HG03025 (cell line): ENCODE data around the gene CLDN14.

ENCODE experiments used
- ATAC-seq: cut with Tn5 transposase; IDR thresholded peaks from one replicate; pipeline ENCODE4 v1.9.1; 2021; ENCODE audit warnings: mild to moderate bottlenecking, moderate library complexity; ENCODE audit not compliant: unreplicated experiment, low FRiP score

Gene CLDN14

DNA sequence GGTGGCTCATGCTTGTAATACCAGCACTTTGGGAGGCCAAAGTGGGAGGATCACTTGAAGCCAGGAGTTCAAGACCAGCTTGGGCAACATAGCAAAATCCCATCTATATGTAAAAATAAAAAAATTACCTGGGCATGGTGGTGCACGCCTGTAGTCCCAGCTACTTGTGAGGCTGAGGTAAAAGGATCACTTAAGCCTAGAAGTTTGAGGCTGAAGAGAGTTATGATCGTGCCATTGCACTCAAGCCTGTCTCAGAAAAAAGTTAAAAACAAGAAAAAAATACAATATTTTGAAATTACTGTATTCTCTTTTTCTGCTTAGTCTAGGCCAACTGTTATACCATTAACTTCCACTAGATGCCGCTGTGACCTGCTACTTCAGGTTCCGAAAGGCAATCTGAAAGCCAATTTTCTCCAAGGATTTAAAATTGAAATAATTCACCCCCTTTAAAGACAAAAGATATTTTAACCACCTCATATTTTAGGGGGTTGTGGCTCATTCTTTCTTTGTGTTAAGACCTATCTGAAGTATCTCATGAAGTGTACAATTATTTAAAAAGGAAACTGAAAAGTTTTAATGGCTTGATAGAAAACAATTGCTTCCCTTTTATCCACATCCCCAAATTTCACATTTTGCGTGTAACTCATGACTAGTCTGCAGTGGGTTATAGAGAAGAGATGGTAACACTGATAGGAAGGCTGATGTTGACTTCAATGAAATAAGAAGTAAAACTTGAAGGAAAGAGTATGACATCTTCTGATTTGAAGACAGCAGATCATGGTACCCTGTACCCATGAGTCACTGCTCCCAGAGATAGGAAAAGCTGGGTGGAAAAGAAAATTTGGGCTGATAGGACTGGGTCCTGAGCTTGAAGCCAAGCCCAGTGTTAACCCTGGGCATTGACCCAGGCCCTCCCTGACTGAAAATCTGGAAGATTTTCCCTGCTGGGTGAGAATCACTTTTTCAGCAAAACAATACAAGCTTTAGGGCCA, 24.4 kb upstream of the CLDN14 start:
- no peak for ATAC-seq

DNA sequence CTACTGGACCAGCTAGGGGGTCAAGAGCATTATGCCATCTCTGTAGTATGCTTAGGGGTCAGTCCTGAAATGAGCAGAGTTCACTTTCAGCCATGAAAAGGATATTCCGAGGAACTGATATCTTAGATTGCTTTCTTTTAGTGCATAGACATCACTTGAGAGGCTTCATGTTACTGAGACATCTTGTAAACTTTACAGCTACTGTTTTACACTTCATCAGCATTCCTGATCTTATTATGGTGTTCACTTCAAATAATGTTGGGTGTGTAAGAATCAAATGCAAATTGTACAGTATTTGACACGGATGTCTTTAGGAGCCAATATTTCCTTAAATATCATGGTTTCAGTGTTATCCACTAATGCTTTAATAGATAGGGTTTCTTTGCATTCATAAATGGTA, 22.4 kb upstream of the CLDN14 start:
- ATAC-seq, result no peak

GRCh38 chr21:36501589-36501892, 21.6 kb upstream of the CLDN14 start:
- ATAC-seq, result no peak

- ATAC-seq, result no peak
Measured at GRCh38 chr21:36499578-36500471, 19.9 kb upstream of the CLDN14 start.

GRCh38 chr21:36494557-36494956, 14.6 kb upstream of the CLDN14 start:
- no peak for ATAC-seq

GRCh38 chr21:36491209-36491910, 11.4 kb upstream of the CLDN14 start:
- ATAC-seq, result no peak

GRCh38 chr21:36489776-36490165, 9.8 kb upstream of the CLDN14 start:
- no peak for ATAC-seq

DNA sequence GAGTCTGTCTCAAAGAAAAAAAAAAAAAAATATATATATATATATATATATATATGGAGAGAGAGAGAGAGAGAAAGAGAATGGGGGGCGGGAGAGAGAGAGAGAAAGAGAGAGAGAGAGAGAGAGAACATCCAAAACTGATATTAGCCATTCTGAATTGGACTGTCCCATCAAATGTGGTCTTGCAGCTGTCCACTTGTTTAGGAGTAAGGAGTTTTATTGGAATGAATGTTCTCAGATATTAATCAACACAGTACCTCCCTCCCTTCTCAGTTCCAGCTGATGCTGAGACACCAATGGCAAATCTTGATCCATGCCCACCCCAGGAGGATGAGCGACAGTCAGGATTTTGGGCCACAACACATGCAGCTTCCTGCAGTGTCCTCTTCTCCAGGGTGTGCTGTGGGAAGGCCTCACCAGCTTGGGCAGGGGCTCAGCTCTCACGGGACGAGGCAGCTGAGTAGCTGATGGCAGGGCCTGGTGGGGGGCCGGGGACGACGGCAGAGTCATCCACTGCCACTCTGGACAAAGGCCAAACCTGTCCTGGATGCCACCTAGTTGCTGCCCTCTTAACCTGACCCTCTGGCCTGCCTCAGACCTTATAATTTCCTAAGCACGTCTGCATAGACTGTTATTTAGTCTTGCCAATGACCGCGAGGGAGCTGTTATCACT, 9.3 kb upstream of the CLDN14 start:
- no peak for ATAC-seq

DNA sequence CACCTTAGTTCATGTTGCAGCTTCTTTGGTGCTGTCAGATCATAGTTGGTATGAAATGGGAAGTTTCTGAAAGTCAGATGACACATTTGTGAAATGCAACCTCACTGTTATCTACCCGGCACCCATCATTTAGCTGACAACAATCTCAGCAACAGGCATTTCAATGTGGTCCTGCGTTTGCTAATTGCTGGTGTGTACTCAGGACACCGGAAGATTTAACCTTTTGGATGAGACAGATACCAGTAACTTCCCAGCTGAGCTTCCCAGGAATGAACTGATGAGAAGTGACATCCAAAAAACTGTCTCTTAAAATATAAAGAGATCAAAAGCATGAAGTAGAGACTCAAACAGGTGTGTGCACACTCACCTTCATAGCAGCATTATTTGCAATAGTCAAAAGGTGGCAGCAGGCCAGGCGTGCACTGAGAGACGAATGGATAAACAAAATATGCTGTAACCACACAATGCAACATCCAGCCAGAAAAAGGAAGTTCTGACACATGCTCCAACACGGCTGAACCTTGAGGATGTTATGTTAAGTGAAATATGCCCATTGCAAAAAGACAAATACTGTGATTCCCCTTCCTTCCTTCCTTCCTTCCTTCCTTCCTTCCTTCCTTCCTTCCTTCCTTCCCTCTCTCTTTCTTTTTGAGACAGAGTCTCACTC, 7.9 kb upstream of the CLDN14 start:
- no peak for ATAC-seq

DNA sequence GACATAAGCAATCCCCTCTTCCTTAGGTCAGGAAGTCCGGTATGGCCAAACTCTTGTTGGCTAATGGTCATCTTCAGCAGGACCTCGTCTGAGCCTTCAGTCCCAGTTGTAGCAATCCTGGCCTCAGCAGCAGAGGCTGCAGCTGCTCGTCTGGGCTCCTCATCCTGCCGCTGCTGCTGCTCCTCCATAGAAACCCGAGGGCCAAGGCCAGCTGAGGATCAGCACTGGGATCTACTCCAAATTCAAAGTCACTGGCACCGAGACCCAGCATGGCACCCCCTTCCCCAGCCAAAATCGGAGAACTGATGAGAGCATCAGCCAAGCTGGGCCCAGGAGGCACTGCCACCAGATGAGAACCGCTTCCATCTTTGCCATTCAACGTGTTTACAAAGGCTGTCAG, 6.3 kb upstream of the CLDN14 start:
- ATAC-seq, result no peak

GRCh38 chr21:36485476-36485875, 5.6 kb upstream of the CLDN14 start:
- no peak for ATAC-seq

DNA sequence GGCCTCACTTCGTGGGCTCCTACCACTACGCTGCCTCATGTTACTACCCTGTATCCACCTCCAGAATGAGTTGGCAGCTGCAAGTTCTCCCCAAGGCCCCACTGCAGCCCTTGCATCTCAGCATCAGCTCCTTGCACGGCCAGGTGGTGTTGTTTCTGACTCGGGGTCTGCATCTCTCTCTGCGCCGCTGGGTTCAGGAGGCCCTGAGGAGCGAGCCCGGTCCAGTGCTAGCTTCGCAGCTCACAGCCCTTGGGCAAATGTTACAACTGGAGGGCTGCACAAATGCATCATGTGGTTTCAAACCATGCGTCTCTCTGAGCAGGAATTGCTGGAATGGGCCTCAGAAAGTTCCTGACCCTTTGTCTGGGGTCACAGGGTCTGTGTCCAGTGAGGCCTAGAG, 3.2 kb upstream of the CLDN14 start:
- no peak for ATAC-seq

GRCh38 chr21:36482673-36483072, 2.8 kb upstream of the CLDN14 start:
- ATAC-seq, result no peak

- no peak for ATAC-seq
Measured at GRCh38 chr21:36482181-36482580, 2.3 kb upstream of the CLDN14 start.

DNA sequence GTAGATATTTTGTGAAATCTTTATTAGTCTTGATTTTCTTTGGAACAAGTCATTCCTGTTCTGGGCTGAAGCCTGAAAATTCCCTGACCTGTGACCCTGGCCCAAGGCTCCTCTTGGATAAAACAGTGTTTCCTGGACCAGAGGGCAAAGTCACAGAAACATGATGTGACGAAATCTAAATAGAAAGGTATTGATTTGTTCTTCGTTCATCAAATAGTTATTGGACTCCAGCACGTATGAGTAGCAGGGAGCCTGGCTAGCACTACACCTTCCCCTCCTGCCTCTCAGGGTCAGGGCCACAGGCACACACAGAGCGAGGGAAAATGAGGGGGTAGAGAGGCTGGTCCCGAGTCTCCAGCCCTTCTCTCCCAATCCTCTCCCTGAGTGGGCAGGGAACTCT, 1.7 kb upstream of the CLDN14 start:
- ATAC-seq, result no peak

GRCh38 chr21:36480618-36481017, 696 bp upstream of the CLDN14 start:
- ATAC-seq, result no peak

GRCh38 chr21:36478941-36479340, 981 bp downstream of the CLDN14 start:
- no peak for ATAC-seq

DNA sequence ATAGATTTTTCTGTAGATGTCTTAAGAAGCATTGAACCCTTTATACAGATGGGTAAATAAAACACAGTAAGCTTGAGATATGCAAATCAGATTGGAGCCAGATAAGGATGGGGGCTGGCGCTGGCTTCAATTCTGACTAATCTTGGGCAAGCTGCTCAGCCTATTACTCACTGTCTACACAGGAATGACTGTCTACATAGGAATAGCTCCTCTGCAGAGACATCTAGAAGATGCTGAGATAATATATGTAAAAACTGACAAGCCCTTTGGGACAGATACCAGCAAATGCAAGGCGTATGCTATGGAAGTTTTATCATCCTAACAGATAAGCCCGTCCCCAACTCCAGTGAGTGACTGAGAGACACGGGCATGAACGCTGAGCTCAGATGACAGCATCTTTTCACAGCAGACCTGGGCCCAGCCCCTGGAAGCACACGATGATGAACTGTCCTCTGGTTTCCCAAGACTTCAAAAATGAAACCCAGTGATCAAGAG, 1.7 kb downstream of the CLDN14 start:
- no peak for ATAC-seq

DNA sequence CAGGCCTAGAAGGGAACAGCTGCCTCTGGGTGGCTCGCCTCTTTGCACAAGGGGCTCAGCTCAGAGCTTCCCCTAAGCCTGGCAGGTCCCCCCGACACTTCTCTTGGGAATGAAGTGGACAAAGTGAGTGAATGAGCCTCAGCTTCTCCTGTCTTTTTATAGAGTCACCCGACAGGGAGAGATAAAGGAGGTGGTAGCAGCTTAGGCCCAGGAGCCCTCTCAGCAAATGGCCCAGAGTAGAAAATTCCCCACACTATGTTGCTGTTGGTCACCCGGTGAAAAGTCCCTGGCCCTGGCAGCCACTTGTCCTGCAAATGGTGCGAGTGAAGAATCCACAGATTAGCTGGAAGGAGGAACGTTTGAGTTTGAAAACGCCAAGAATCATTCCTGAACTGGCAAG, 2.4 kb downstream of the CLDN14 start:
- ATAC-seq, result no peak

DNA sequence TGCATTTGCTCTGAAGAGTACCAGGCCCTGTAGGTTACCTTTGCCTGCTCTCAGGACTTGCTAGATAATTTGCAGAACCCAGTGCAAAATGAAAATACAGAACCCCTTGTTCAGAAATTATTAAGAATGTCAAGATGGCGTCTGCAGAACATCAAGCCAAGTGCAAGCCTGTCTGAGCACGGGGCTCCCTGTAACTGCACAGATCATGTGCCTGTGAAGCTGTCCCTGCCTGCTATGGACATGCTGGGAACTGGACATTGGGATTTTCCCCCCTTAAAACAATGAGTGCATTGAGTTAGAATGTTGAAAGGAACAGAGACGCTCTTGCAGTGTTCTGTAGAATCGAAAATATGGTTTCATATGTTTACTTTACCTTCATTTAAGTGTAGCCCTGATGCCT, 2.9 kb downstream of the CLDN14 start:
- no peak for ATAC-seq
